Inflammatory macrophage (primary cell): ENCODE measurements around the gene FAM120AOS.
"Not testable (repeated sequence)": the region's sequence is repeated elsewhere in the genome, so short reads cannot be mapped to it uniquely, and the experiment has no call there.

Experiments used
- DNase-seq, 2 donors: peaks; one replicate each; pipeline ENCODE4 v3.0.0-alpha.2; 2020 to 2022

The FAM120AOS gene

GRCh38 chr9:93467062-93467416, 13.7 kb upstream of the FAM120AOS start:
- DNase-seq, result no peak

- no peak for DNase-seq
These were observed 13.2 kb upstream of the FAM120AOS start for GRCh38 chr9:93466416-93467061.

- DNase-seq, result peak; percentile 16 to 71
These were observed 12.5 kb upstream of the FAM120AOS start for GRCh38 chr9:93465855-93466254.

GRCh38 chr9:93464876-93465275, 11.5 kb upstream of the FAM120AOS start:
- DNase-seq, result no peak

GRCh38 chr9:93464395-93464794, 11.0 kb upstream of the FAM120AOS start:
- peak; percentile 44 to 54 for DNase-seq

- no peak for DNase-seq
These were observed 10.4 kb upstream of the FAM120AOS start for GRCh38 chr9:93463638-93464248.

- no peak for DNase-seq
These were observed 8.4 kb upstream of the FAM120AOS start for GRCh38 chr9:93461821-93462220.

GRCh38 chr9:93461414-93461743, 8.0 kb upstream of the FAM120AOS start:
- no peak for DNase-seq

GRCh38 chr9:93460689-93461413, 7.5 kb upstream of the FAM120AOS start:
- no peak for DNase-seq

GRCh38 chr9:93459432-93459847, 6.1 kb upstream of the FAM120AOS start:
- no peak for DNase-seq

- no peak for DNase-seq
These were observed 5.3 kb upstream of the FAM120AOS start for GRCh38 chr9:93458712-93459111.

- peak in 1 of 2 donors; percentile 19 for DNase-seq
These were observed 3.6 kb upstream of the FAM120AOS start for GRCh38 chr9:93457006-93457405.

GRCh38 chr9:93456504-93456903, 3.1 kb upstream of the FAM120AOS start:
- peak; percentile 76 to 82 for DNase-seq

- DNase-seq, result no peak
These were observed 2.6 kb upstream of the FAM120AOS start for GRCh38 chr9:93456022-93456421.

GRCh38 chr9:93452710-93453046, 703 bp downstream of the FAM120AOS start:
- DNase-seq, result peak in 1 of 2 donors; percentile 50

GRCh38 chr9:93451849-93452709, 1.3 kb downstream of the FAM120AOS start:
- DNase-seq, result peak in 1 of 2 donors; percentile 57

GRCh38 chr9:93450945-93451815, 2.2 kb downstream of the FAM120AOS start, which contains the start of gene FAM120A:
TSS of gene FAM120A (plus strand) at chr9:93451685. CDS start at chr9:93451916, 231 bp downstream.
- peak; percentile 81 to 92 for DNase-seq

- no peak for DNase-seq
These were observed 5.7 kb downstream of the FAM120AOS start for GRCh38 chr9:93447655-93448054.

- DNase-seq, result peak; percentile 36 to 57
These were observed 7.3 kb downstream of the FAM120AOS start for GRCh38 chr9:93446073-93446472.

- no peak for DNase-seq
These were observed 12.3 kb downstream of the FAM120AOS start for GRCh38 chr9:93440896-93441580.

- DNase-seq, result not testable (repeated sequence)
These were observed 14.1 kb downstream of the FAM120AOS start for GRCh38 chr9:93439301-93439700.
